Mesendoderm (in vitro differentiated cells): ENCODE data around the gene PHF19.

ENCODE experiments used
- DNase-seq: peaks from one replicate; pipeline ENCODE4 v3.0.0; 2013
- H2AK5ac ChIP-seq: 2 replicates; pipeline ENCODE4 v1.6.1; 2013; ENCODE audit warnings: low read length, inconsistent platforms
- H2BK120ac ChIP-seq: 2 replicates; pipeline ENCODE4 v1.6.1; 2013; ENCODE audit warnings: low read depth, mild to moderate bottlenecking, low read length, moderate library complexity, mixed read lengths
- H2BK15ac ChIP-seq: replicated peaks from 2 replicates; pipeline ENCODE4 v1.6.1; 2013; ENCODE audit warnings: low read depth, mild to moderate bottlenecking, moderate library complexity
- H2BK5ac ChIP-seq: 2 replicates; pipeline ENCODE4 v1.6.1; 2013; ENCODE audit warnings: low read length, inconsistent platforms
- H3K18ac ChIP-seq: 2 replicates; pipeline ENCODE4 v1.6.1; 2013; ENCODE audit warnings: mild to moderate bottlenecking, low read length, mixed read lengths
- H3K23ac ChIP-seq: one replicate; pipeline ENCODE4 v1.6.1; 2013; ENCODE audit warnings: low read length
- H3K27ac ChIP-seq: 2 replicates; pipeline ENCODE4 v1.5.1; 2013; ENCODE audit warnings: low read depth, mild to moderate bottlenecking, inconsistent platforms, low read length, moderate library complexity
- H3K27me3 ChIP-seq: 2 replicates; pipeline ENCODE4 v1.6.1; 2013; ENCODE audit warnings: low read length, control low read depth, mild to moderate bottlenecking, inconsistent platforms; ENCODE audit not compliant: insufficient read depth, poor library complexity
- H3K36me3 ChIP-seq: 2 replicates; pipeline ENCODE4 v1.6.1; 2013; ENCODE audit warnings: low read length, inconsistent platforms; ENCODE audit not compliant: control insufficient read depth, insufficient read depth
- H3K4ac ChIP-seq: one replicate; pipeline ENCODE4 v1.6.1; 2013; ENCODE audit warnings: low read depth, mild to moderate bottlenecking, low read length, moderate library complexity
- H3K4me1 ChIP-seq: 2 replicates; pipeline ENCODE4 v1.6.1; 2013; ENCODE audit warnings: low read depth, low read length, inconsistent platforms; ENCODE audit not compliant: control insufficient read depth
- H3K4me2 ChIP-seq: 2 replicates; pipeline ENCODE4 v1.6.1; 2013; ENCODE audit warnings: low read length
- H3K4me3 ChIP-seq: 2 replicates; pipeline ENCODE4 v1.5.1; 2013; ENCODE audit warnings: mild to moderate bottlenecking, low read length
- H3K56ac ChIP-seq: one replicate; pipeline ENCODE4 v1.6.1; 2013; ENCODE audit warnings: low read length
- H3K79me1 ChIP-seq: 2 replicates; pipeline ENCODE4 v1.6.1; 2013; ENCODE audit warnings: low read length, inconsistent platforms
- H3K79me2 ChIP-seq: 2 replicates; pipeline ENCODE4 v1.6.1; 2013; ENCODE audit warnings: mild to moderate bottlenecking, low read length; ENCODE audit not compliant: control insufficient read depth, insufficient read depth
- H3K9ac ChIP-seq: 2 replicates; pipeline ENCODE4 v1.6.1; 2013; ENCODE audit warnings: low read length, inconsistent platforms
- H4K5ac ChIP-seq: one replicate; pipeline ENCODE4 v1.6.1; 2013; ENCODE audit warnings: low read length
- H4K8ac ChIP-seq: one replicate; pipeline ENCODE4 v1.6.1; 2013; ENCODE audit warnings: low read depth, mild to moderate bottlenecking, control low read depth, low read length, moderate library complexity
- WGBS: extraction: QIAGEN DNeasy Blood & Tissue Kit; methylation state at CpG from one replicate; pipeline ENCODE4 v1.1.7; 2013; ENCODE audit warnings: low lambda C conversion rate, missing lambda C conversion rate; ENCODE audit not compliant: insufficient coverage; ENCODE audit errors: extremely low coverage; 5-methylcytosine and 5-hydroxymethylcytosine counted together

Gene PHF19

DNA sequence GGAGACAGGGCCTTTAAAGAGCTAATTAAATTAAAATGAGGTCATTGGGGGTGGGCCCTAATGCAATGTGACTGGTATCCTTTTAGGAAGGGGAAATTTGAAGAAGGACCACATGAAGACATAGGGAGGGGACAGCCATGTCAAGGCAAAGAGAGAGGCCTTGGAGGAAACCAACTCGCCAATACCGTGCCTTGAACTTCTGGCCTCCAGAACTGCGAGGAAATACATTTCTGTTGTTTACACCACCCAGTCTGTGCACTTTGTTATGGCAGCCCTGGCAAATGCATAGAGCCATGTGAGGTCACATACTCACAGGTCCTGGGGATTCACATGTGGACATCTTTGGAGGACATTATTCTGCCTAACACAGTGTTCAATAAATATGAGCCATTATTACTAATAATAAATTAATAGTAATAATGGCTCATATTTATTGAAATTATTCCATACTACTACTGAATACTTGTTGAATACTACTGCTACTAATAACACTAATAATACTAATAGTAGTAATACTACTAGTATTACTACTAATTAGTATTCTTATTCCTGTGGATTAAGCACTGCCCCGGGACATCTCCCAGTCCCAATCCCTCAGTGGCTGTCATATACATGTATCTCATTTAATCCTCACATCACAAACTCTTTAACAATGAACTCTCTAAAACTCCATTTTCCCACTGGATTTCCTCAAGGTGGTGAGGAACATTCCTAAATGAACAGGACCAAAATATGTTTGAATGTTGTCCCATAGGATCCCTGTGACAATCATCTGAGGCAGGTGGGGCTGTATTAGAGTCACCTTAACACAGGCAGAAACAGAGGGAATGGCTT, 41.2 kb upstream of the PHF19 start:
- Histone ChIP-seq H3K9ac (no peak overlapping the region), H3K79me1 (no peaks in the 10 kb centered on the region), H4K8ac (no peak overlapping the region), H2BK120ac (no peak overlapping the region), H3K4ac (no peak overlapping the region), H4K5ac (no peak overlapping the region), H3K4me3 (no peak overlapping the region), H3K27me3 (no peaks in the 10 kb centered on the region), H3K4me2 (no peak overlapping the region), H2BK15ac (no peak overlapping the region), H2BK5ac (no peak overlapping the region), H3K27ac (no peak overlapping the region), H3K36me3 (no peaks in the 10 kb centered on the region), H3K23ac (no peak overlapping the region), H3K79me2 (no peaks in the 10 kb centered on the region), H2AK5ac (no peak overlapping the region), H3K56ac (no peak overlapping the region), H3K18ac (no peak overlapping the region), H3K4me1 (peaks cover 4% of the 10 kb centered on the region)
- WGBS = no CpG with 5 or more reads among the region's 4 CpGs
- no peak for DNase-seq

DNA sequence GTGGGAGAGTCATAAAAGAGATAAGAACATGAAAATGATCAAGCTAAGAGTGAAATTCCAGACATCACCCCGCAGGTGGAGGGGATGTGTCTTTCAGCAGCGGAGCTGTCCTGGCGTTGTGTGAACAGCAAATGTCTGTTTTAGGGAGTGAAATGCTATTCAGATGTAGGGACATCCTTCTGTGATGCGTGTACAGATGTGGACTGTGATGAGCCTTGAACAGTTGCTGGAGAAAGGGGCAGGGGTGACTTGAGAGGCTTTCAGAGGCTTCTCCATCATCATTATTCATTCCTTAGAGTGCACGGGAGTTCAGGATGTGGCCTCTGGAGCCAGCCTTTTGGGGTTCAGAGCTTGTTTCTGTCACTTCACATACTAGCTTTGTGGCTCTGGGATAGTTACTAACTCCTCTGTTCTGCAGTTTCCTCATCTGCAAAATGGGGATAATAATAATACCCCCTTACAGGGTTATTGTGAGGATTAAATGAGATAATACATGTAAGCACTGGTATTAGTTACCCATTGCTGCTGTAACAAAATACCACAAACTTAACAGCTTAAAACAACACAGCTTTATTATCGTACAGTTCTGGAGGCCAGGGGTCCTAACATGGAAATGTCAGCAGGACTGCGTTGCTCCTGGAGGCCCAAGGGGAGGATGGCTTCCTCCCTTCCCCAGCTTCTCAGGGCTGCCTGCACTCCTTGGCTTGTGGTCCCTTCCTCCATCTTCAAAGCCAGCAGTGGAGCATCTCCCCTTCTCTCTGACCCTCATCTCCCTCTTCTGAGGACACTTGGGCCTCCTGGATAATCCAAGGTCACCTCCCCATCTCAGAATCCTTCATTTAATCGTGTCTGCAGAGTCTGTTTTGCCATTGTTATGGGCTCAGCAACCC, 40.2 kb upstream of the PHF19 start:
- no peak overlapping the region for H3K27ac ChIP-seq
- H4K8ac ChIP-seq = no peak overlapping the region
- H2BK15ac ChIP-seq = no peak overlapping the region
- H3K18ac ChIP-seq = no peak overlapping the region
- no CpG with 5 or more reads among the region's 8 CpGs for WGBS
- no peak overlapping the region for H2AK5ac ChIP-seq
- H3K9ac ChIP-seq = no peak overlapping the region
- H2BK120ac ChIP-seq = no peak overlapping the region
- H3K4me1 ChIP-seq = peaks cover 4% of the 10 kb centered on the region
- no peaks in the 10 kb centered on the region for H3K36me3 ChIP-seq
- no peak for DNase-seq
- no peaks in the 10 kb centered on the region for H3K79me1 ChIP-seq
- H3K4me3 ChIP-seq = no peak overlapping the region
- H3K56ac ChIP-seq = no peak overlapping the region
- H4K5ac ChIP-seq = no peak overlapping the region
- no peak overlapping the region for H3K4me2 ChIP-seq
- H3K4ac ChIP-seq = no peak overlapping the region
- no peaks in the 10 kb centered on the region for H3K27me3 ChIP-seq
- H3K79me2 ChIP-seq = no peaks in the 10 kb centered on the region
- H2BK5ac ChIP-seq = no peak overlapping the region
- H3K23ac ChIP-seq = no peak overlapping the region

DNA sequence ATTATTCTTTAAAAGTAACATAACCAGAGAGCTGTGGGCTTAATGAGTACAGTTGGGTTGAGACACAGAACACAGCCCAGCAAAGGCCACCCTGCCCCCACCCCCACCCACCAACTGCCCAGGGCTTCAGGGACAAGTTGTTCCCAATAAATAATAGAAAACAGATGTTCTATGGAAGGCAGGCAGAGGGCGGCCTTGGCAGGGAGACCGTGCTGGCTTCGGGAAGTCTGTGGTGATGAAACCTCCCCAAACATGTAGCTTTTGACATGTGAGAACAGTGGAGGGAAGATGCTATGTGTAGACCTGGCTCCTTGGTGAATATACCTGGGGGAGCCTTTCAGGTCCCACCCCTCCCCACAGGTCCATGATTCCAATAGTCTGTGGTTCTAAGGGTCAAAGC, 39.6 kb upstream of the PHF19 start:
- no peak overlapping the region for H2AK5ac ChIP-seq
- H2BK120ac ChIP-seq = no peak overlapping the region
- H3K4ac ChIP-seq = no peak overlapping the region
- no peaks in the 10 kb centered on the region for H3K36me3 ChIP-seq
- DNase-seq = no peak
- no peak overlapping the region for H3K4me3 ChIP-seq
- no peaks in the 10 kb centered on the region for H3K27me3 ChIP-seq
- no peak overlapping the region for H3K9ac ChIP-seq
- H3K18ac ChIP-seq = no peak overlapping the region
- H2BK15ac ChIP-seq = no peak overlapping the region
- H2BK5ac ChIP-seq = no peak overlapping the region
- WGBS = no CpG with 5 or more reads among the region's 3 CpGs
- no peaks in the 10 kb centered on the region for H3K79me1 ChIP-seq
- H4K5ac ChIP-seq = no peak overlapping the region
- no peak overlapping the region for H3K27ac ChIP-seq
- H3K23ac ChIP-seq = no peak overlapping the region
- no peak overlapping the region for H3K4me2 ChIP-seq
- H3K4me1 ChIP-seq = peaks cover 4% of the 10 kb centered on the region
- no peaks in the 10 kb centered on the region for H3K79me2 ChIP-seq
- H4K8ac ChIP-seq = no peak overlapping the region
- no peak overlapping the region for H3K56ac ChIP-seq

DNA sequence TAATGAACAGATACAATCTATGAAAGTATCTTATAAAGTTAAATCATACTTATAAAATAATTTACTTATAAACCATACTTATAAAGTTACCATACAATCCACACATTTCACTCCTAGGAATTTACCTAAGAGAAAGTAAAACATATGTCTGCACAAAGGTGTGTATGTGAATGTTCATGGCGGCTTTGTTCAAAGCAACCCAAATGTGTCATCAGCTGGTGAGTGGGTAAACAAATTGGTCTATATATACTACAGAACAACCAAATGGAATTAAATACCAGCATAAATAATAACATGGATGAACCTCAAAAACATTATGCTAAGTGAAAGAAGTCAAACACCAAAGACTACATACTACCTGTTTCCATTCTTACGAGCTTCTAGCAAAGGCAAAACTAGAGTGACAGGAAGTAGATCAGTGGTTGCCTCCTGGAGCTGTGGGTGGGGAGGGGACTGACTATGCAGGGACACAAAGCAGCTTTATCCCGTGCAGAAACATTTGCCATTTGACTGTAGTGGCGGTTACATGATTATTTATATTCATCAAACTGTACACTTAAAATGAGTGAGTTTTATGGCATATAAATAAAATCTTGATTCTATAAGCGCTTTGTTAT, 39.0 kb upstream of the PHF19 start:
- Histone ChIP-seq H2BK5ac (no peak overlapping the region), H3K23ac (no peak overlapping the region), H2BK15ac (no peak overlapping the region), H3K9ac (no peak overlapping the region), H3K4me1 (peaks cover 4% of the 10 kb centered on the region), H4K8ac (no peak overlapping the region), H3K56ac (no peak overlapping the region), H3K4me3 (no peak overlapping the region), H3K27me3 (no peaks in the 10 kb centered on the region), H3K27ac (no peak overlapping the region), H3K18ac (no peak overlapping the region), H3K4me2 (no peak overlapping the region), H3K4ac (no peak overlapping the region), H4K5ac (no peak overlapping the region), H2BK120ac (no peak overlapping the region), H3K36me3 (no peaks in the 10 kb centered on the region), H2AK5ac (no peak overlapping the region), H3K79me1 (no peaks in the 10 kb centered on the region), H3K79me2 (no peaks in the 10 kb centered on the region)
- WGBS = no CpG with 5 or more reads among the region's 5 CpGs
- DNase-seq = no peak

DNA sequence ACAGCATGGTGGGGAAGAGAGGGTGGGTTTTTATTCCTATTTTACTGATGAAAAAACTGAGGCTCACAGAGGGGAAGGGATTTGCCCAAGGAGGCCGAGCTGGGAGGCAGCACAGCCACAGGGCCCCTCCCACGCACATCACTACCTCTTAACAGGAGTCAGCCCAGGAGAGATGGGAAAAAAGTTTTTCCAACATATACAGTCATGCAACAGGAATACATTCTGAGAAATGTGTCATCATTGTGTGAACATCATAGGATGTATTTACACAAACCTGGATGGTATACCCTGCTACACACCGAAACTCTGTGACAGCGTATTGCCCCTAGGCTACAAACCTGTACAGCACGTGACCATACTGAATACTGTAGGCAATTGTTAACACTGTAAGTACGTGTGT, 38.0 kb upstream of the PHF19 start:
- Histone ChIP-seq H3K4me3 (no peak overlapping the region), H2BK5ac (no peak overlapping the region), H2BK120ac (no peak overlapping the region), H3K4ac (no peak overlapping the region), H4K5ac (no peak overlapping the region), H3K79me1 (no peaks in the 10 kb centered on the region), H3K27ac (no peak overlapping the region), H3K56ac (no peak overlapping the region), H2AK5ac (no peak overlapping the region), H3K4me2 (no peak overlapping the region), H3K36me3 (no peaks in the 10 kb centered on the region), H3K23ac (no peak overlapping the region), H3K9ac (no peak overlapping the region), H4K8ac (no peak overlapping the region), H3K18ac (no peak overlapping the region), H2BK15ac (no peak overlapping the region), H3K27me3 (no peaks in the 10 kb centered on the region), H3K79me2 (no peaks in the 10 kb centered on the region), H3K4me1 (peaks cover under 1% of the 10 kb centered on the region)
- no peak for DNase-seq
- WGBS = no CpG with 5 or more reads among the region's 6 CpGs
